SJSA1 (cell line): ENCODE results near the gene SEMA3F. TPM values are rescaled to one million over a fixed set of nuclear protein-coding genes. Genes with fewer than 3 reads are reported as not detected.

Source experiments
- DNase-seq, 2 experiments: peaks; one replicate each; pipeline ENCODE4 v3.0.0-alpha.2; 2015 to 2020; ENCODE audit warnings: low spot score in 2 of 2, low read depth in 1 of 2
- H3K27ac ChIP-seq: fragments of 250-450 bp; sonication (Bioruptor Pico); 2 replicates; pipeline ENCODE4 v1.5.1; 2020; ENCODE audit warnings: mild to moderate bottlenecking, moderate library complexity
- H3K27me3 ChIP-seq: fragments of 250-450 bp; sonication (Bioruptor Pico); replicated peaks from 2 replicates; pipeline ENCODE4 v1.5.1; 2020; ENCODE audit warnings: mild to moderate bottlenecking, moderate library complexity
- H3K36me3 ChIP-seq: fragments of 250-450 bp; sonication (Bioruptor Pico); 2 replicates; pipeline ENCODE4 v1.5.1; 2020; ENCODE audit warnings: mild to moderate bottlenecking
- H3K4me1 ChIP-seq: fragments of 250-450 bp; sonication (Bioruptor Pico); replicated peaks from 2 replicates; pipeline ENCODE4 v1.6.1; 2021; ENCODE audit warnings: mild to moderate bottlenecking
- H3K4me3 ChIP-seq: fragments of 250-450 bp; sonication (Bioruptor Pico); 2 replicates; pipeline ENCODE4 v1.5.1; 2020; ENCODE audit warnings: mild to moderate bottlenecking
- H3K9me3 ChIP-seq: fragments of 250-450 bp; sonication (Bioruptor Pico); replicated peaks from 2 replicates; pipeline ENCODE4 v1.5.1; 2020; ENCODE audit warnings: mild to moderate bottlenecking
- total RNA-seq: library from RNA; depleted of rRNA; stranded (reverse); fragments of >200 nt; shearing (Covaris generic); gene quantifications from 2 replicates; pipeline ENCODE4 v1.2.3, GENCODE V29; 2014

The SEMA3F gene
- total RNA-seq, 1 experiment from 2014 or later = 0.58 TPM

GRCh38 chr3:50165910-50166538, 10.9 kb downstream of the SEMA3F start:
- Histone ChIP-seq H3K36me3 (no peaks in the 10 kb centered on the region), H3K9me3 (no peaks in the 10 kb centered on the region), H3K4me3 (no peak overlapping the region), H3K27me3 (no peaks in the 10 kb centered on the region), H3K4me1 (peaks cover 7% of the 10 kb centered on the region), H3K27ac (no peak overlapping the region)
- DNase-seq = no peak

DNA sequence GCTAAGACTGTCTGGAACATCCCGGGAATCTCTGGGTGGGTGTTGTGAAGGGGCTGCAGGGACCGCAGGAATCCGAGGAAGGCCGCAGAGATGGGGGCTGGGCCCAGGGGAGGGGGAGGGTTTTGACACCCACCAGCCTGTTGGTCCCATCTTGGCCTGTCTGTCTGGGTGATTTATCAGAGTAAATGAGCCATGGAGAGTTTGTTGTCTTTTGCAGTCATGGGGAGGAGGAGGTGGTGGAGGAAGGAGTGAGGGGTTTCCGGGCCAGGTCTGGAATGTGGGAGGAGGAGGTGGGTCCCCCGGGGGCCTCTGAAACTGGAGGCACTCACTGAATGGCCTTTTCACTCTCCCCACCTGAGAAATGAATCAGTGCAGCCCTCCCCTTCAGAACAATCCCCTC, 11.5 kb downstream of the SEMA3F start:
- Histone ChIP-seq H3K27ac (no peak overlapping the region), H3K27me3 (no peaks in the 10 kb centered on the region), H3K4me3 (no peak overlapping the region), H3K36me3 (no peaks in the 10 kb centered on the region), H3K9me3 (no peaks in the 10 kb centered on the region), H3K4me1 (peaks cover 9% of the 10 kb centered on the region)
- DNase-seq = no peak

DNA sequence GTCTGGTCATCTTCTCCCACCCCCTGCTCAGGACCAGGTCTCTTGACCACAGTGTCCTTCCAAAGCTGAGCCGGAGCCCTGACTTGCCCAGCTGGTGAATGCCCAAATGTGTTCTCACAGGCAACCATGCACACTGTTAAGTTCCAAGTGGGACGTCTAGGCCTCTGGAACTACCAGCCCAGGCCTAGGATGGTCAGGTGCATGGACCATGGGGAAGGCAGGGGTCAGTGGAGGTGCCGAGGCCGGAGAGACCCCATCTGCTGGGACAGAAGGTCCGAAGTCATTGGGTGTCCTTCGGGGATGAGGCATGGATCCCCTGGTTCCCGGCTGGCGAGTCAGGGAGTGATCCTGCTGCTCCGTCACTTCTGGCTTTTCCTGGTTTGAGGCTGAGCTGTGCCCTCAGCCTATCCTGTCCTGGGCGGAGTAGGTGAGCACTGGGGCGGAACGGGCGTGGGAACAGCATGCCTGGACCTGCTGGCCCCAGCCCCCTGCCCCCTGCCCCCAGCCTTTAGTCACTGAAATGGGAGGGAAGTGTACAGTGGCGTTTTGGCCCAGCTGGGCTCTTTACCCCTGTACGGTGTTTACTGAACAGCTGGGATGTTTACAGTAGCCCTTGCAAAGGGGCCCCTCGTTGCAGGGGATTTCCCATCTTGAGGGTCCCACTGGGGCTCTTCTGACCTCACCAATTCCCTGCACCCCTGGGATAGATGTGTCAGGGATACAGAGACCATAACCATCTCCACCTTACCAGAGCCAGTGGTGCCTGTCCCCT, 12.1 kb downstream of the SEMA3F start:
- H3K27me3 ChIP-seq = no peaks in the 10 kb centered on the region
- no peak overlapping the region for H3K4me3 ChIP-seq
- H3K9me3 ChIP-seq = no peaks in the 10 kb centered on the region
- peaks cover 9% of the 10 kb centered on the region for H3K4me1 ChIP-seq
- H3K27ac ChIP-seq = no peak overlapping the region
- H3K36me3 ChIP-seq = no peaks in the 10 kb centered on the region
- DNase-seq = no peak

DNA sequence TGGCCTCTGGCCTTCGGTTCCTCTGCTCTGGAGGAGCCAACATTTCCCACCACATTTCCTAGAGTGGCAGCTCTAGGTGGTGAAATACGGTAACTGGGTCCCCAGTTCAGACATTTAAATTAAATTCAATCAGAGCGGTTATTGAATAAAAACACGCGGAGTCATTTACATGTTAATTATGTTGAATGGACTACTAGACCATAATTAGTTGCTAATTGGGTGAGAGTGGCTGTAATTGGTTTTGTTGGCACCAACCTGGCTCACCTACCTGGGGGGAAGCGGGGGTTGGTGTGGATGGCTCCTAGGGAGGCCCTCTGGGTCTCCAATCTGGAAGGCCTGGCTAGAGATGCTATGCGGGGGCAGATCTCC, 12.7 kb downstream of the SEMA3F start:
- Histone ChIP-seq H3K9me3 (no peaks in the 10 kb centered on the region), H3K4me1 (peaks cover 9% of the 10 kb centered on the region), H3K4me3 (no peak overlapping the region), H3K27ac (no peak overlapping the region), H3K27me3 (no peaks in the 10 kb centered on the region), H3K36me3 (no peaks in the 10 kb centered on the region)
- no peak for DNase-seq

GRCh38 chr3:50168388-50168787, 13.3 kb downstream of the SEMA3F start:
- H3K27ac ChIP-seq = no peak overlapping the region
- peaks cover 9% of the 10 kb centered on the region for H3K4me1 ChIP-seq
- no peaks in the 10 kb centered on the region for H3K27me3 ChIP-seq
- no peak overlapping the region for H3K4me3 ChIP-seq
- H3K36me3 ChIP-seq = no peaks in the 10 kb centered on the region
- DNase-seq = no peak
- no peaks in the 10 kb centered on the region for H3K9me3 ChIP-seq

DNA sequence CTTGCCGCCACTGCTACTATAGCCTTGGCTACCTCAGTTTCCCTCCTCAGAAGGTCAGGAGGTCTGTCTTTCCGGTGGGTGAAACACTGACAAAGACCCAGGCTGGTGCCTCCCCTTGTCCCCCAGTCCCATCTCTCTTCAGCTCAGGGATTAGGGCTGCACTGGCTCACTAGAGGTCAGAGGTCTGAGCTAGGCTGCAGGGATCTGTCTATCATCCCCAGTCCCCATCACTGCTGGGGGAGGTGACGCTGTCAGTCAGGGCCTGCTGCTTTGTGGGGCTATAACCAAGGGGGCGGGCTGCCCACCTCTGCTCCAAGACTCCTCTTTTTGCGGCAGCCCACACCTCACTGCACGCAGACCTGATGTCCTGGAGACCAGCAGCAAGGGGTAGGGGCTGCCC, 13.7 kb downstream of the SEMA3F start:
- Histone ChIP-seq H3K9me3 (no peaks in the 10 kb centered on the region), H3K4me1 (peaks cover 9% of the 10 kb centered on the region), H3K27ac (no peak overlapping the region), H3K27me3 (no peaks in the 10 kb centered on the region), H3K36me3 (no peaks in the 10 kb centered on the region), H3K4me3 (no peak overlapping the region)
- DNase-seq = no peak

DNA sequence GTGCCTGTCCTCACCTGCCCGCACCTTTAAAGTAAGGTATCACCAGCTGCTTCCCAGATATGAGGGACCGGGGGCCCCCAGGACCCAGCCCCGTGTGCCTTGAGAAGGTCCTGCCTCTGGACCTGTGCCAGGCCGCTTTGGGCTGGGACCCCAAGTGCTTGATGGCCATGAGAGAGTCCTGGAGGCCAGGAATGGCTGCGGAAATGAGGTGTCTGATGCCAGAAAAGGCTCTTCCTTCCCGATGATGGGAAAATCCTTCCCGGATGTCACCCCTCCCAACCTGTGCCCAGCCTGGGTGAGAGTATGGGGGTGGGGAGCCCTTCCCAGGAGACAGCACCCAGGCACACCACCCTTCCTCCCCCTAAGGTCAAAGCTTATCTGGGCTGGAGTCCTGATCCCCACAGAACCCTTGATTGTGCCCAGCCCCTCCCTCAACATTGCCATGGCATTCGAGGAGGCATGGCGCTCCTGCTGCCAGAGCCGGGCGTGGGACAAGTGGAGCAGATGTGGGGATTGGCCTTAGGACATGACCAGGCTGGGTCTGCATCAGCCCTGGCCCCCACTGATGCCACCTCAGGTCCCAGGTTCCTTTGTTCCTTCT, 14.2 kb downstream of the SEMA3F start:
- no peaks in the 10 kb centered on the region for H3K27me3 ChIP-seq
- H3K4me3 ChIP-seq = no peak overlapping the region
- no peak for DNase-seq
- peaks cover 9% of the 10 kb centered on the region for H3K4me1 ChIP-seq
- H3K27ac ChIP-seq = no peak overlapping the region
- no peaks in the 10 kb centered on the region for H3K36me3 ChIP-seq
- H3K9me3 ChIP-seq = no peaks in the 10 kb centered on the region

DNA sequence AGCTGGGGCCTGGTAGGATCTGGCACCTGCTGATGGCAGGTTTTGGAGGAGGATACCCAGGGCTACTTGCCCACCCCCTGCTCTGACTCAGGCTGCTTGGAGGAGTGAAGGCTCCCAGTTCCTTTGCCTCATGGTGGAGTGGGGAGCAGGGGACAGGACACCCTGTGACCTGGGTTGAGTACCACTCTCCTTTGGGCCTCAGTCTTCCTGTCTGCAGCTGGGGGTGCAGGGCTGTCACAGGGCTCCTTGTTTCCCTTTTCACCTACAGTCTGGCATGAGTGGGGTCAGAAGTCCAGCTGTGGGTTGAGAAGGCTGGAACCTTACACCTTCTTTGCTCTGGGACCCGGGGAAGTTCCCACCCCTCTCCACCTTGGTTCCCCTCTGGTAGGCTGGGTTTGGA, 14.7 kb downstream of the SEMA3F start:
- H3K9me3 ChIP-seq = no peaks in the 10 kb centered on the region
- H3K36me3 ChIP-seq = no peaks in the 10 kb centered on the region
- H3K27ac ChIP-seq = no peak overlapping the region
- H3K4me3 ChIP-seq = no peak overlapping the region
- peaks cover 9% of the 10 kb centered on the region for H3K4me1 ChIP-seq
- DNase-seq = no peak
- no peaks in the 10 kb centered on the region for H3K27me3 ChIP-seq

GRCh38 chr3:50170689-50171088, 15.6 kb downstream of the SEMA3F start:
- H3K36me3 ChIP-seq = no peaks in the 10 kb centered on the region
- H3K4me3 ChIP-seq = no peak overlapping the region
- H3K4me1 ChIP-seq = peaks cover 9% of the 10 kb centered on the region
- no peaks in the 10 kb centered on the region for H3K27me3 ChIP-seq
- H3K27ac ChIP-seq = peak overlapping the region; percentile 42
- DNase-seq = peak in 1 of 2 experiments; percentile 73
- no peaks in the 10 kb centered on the region for H3K9me3 ChIP-seq

- Histone ChIP-seq H3K27ac (no peak overlapping the region), H3K9me3 (no peaks in the 10 kb centered on the region), H3K4me1 (peaks cover 9% of the 10 kb centered on the region), H3K4me3 (no peak overlapping the region), H3K36me3 (no peaks in the 10 kb centered on the region), H3K27me3 (no peaks in the 10 kb centered on the region)
- DNase-seq = no peak
Measured at GRCh38 chr3:50171540-50172301, 16.6 kb downstream of the SEMA3F start.

- H3K36me3 ChIP-seq = no peaks in the 10 kb centered on the region
- H3K27me3 ChIP-seq = no peaks in the 10 kb centered on the region
- H3K9me3 ChIP-seq = no peaks in the 10 kb centered on the region
- no peak overlapping the region for H3K4me3 ChIP-seq
- no peak overlapping the region for H3K27ac ChIP-seq
- DNase-seq = no peak
- peaks cover 9% of the 10 kb centered on the region for H3K4me1 ChIP-seq
Measured at GRCh38 chr3:50172626-50173220, 17.6 kb downstream of the SEMA3F start.

DNA sequence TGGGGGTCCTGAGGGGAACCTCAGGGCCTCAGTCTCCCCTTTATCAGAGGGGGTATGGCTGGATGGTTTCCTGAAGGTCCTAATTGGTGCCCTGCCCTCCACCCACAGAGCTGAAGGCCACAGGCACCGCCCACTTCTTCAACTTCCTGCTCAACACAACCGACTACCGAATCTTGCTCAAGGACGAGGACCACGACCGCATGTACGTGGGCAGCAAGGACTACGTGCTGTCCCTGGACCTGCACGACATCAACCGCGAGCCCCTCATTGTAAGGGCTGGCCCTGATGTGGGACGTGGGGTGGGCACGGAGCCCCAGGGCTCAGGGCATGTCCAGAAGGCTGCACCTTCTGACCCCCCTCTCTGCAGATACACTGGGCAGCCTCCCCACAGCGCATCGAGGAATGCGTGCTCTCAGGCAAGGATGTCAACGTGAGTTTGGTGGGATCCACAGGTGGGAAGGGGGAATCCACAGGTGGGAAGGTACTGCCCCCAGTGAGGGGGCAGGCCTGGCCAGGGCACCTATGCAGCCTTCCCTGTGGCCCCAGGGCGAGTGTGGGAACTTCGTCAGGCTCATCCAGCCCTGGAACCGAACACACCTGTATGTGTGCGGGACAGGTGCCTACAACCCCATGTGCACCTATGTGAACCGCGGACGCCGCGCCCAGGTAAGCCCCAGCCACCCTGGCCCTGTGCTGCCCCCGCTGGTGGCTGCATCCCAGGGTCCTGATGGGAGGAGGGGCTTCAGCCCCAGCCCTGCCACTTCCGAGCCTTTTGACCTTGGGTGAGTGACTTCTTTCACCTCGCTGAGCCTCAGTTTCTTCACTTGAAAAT, 18.8 kb downstream of the SEMA3F start:
- Histone ChIP-seq H3K36me3 (no peaks in the 10 kb centered on the region), H3K4me1 (peaks cover 9% of the 10 kb centered on the region), H3K27me3 (no peaks in the 10 kb centered on the region), H3K9me3 (no peaks in the 10 kb centered on the region), H3K4me3 (no peak overlapping the region), H3K27ac (no peak overlapping the region)
- no peak for DNase-seq

- Histone ChIP-seq H3K4me1 (peaks cover 9% of the 10 kb centered on the region), H3K36me3 (no peaks in the 10 kb centered on the region), H3K27ac (no peak overlapping the region), H3K9me3 (no peaks in the 10 kb centered on the region), H3K4me3 (no peak overlapping the region), H3K27me3 (no peaks in the 10 kb centered on the region)
- no peak for DNase-seq
Measured at GRCh38 chr3:50174517-50174895, 19.4 kb downstream of the SEMA3F start.
